A673 (cell line): ENCODE measurements around the gene LRRC36.

Experiments used
- CTCF ChIP-seq: fragments of 300-800, 200-600 bp; sonication (generic); conservative IDR thresholded peaks from 2 replicates; pipeline ENCODE4 v1.5.1; 2017; ENCODE audit warnings: low read depth, mild to moderate bottlenecking, antibody characterized with exemption, low read length, moderate library complexity, mixed read lengths
- EZH2 ChIP-seq: fragments of 200-600 bp; sonication (generic); IDR thresholded peaks from 2 replicates; pipeline ENCODE4 v1.6.1; 2017; ENCODE audit warnings: borderline replicate concordance, low read depth, mild to moderate bottlenecking, mixed read lengths, antibody characterized with exemption, low read length; ENCODE audit not compliant: poor library complexity, severe bottlenecking

DNA sequence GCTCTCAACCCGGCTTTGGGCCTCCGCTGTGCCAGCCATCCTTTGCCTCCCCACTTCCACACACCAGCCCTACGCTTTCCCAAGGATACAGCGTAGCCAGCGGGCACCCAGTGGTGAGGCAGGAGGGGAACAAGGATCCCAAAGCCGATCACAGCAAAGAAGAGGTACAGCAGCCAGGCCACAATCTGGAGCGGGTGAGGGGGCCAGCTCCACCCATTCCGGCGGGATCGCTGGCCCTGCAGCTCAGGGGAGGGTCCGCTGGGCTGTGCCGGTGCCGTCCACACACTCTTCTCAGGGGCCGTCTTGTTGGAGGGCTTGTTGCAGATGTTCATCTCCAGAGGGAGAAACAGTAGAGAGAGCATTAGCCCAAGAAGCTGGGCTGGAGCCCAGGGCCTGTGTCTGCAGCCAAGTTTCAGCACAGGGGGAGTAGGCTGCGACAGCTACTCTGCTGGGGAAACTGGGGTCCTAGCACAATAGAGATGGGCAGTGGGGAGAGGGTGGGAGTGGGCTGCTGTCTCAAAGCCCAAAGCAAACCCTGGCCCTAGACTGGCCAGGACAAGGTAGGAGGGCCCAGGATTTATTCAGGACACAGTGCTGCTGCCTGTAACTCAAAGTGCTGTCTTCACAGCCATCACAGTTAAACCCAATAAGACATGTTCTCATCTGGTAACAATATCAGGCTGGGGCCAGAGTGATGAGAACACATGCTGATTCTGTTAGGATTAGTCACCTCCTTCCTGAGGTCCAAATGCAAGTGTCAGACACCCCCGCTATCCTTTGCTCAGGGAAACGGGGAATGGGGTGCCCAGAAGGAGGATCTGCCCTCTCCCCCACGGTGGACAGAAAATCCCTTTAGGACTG is 79.7 kb downstream of the LRRC36 start:
- TF ChIP-seq CTCF = no peak
- TF ChIP-seq EZH2 = no peak
